ENCODE results near the gene SPON1. TPM values are rescaled to one million over a fixed set of nuclear protein-coding genes. Genes with fewer than 3 reads are reported as not detected.

Gene SPON1
- total and polyA plus RNA-seq, 12 donors = 2.7 to 116 (median 34.4) TPM

DNA sequence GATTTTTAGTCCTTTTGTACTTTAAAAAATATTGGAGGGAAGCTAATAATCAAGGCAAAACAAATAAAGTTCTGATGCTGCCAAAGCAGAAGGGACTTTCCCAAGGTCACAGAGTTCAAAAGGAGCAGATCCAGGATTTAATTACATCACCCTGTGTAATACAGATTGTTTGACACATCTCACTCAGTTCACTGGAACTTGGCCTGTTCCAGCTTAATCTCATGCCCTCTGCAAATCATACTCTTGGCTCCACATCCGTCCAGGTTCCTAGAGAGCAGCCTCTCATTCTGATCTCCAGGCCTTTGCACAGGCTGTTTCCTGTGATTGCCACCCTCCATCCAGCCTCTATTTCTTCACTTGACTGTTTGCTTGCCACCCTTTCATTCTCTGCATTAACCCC lies 151.7 kb downstream of the SPON1 start:
- no peak for DNase-seq

DNA sequence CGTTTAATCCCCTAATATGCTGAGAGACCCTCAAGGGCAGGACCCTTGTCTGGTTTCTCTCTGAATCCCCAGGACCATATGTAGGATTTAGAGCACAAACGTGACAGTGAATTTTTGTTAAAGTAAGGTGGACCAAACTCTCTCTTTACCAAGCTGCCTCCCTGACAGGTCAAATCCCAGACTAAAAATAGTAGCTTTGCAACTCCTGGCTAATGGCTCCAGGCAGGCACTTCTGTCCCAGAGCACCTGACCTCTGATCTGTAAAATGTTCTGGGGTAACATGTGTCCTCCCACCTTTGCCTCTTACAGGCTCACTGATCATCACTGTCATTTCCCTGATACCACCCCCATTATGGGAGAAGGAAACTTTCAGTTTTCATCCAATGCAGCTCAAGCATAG lies 152.3 kb downstream of the SPON1 start:
- H3K4me3 ChIP-seq = no peak overlapping the region
- H3K4me1 ChIP-seq (replicated peaks in 1 of 2) = no peaks in the 10 kb centered on the region
- TF ChIP-seq, protein P1, sequence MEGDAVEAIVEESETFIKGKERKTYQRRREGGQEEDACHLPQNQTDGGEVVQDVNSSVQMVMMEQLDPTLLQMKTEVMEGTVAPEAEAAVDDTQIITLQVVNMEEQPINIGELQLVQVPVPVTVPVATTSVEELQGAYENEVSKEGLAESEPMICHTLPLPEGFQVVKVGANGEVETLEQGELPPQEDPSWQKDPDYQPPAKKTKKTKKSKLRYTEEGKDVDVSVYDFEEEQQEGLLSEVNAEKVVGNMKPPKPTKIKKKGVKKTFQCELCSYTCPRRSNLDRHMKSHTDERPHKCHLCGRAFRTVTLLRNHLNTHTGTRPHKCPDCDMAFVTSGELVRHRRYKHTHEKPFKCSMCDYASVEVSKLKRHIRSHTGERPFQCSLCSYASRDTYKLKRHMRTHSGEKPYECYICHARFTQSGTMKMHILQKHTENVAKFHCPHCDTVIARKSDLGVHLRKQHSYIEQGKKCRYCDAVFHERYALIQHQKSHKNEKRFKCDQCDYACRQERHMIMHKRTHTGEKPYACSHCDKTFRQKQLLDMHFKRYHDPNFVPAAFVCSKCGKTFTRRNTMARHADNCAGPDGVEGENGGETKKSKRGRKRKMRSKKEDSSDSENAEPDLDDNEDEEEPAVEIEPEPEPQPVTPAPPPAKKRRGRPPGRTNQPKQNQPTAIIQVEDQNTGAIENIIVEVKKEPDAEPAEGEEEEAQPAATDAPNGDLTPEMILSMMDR (IDR thresholded peaks at IDR 0.05) = no peak
- DNase-seq = no peak
- H3K9me3 ChIP-seq (replicated peaks in 1 of 3) = no peaks in the 10 kb centered on the region
- no peaks in the 10 kb centered on the region for H3K36me3 ChIP-seq (replicated peaks in 1 of 2)
- H3K27me3 ChIP-seq = no peaks in the 10 kb centered on the region
- intact Hi-C loops (cut with DNase I) = no loop called here
- H3K27ac ChIP-seq = no peak overlapping the region
- WGBS, 4 donors = 67 to 85% (median 73%) methylated on average over 2 of the region's 2 CpGs

More for the DNA sequence above, 151.7 kb downstream of the SPON1 start:
- Histone ChIP-seq H3K4me3 (no peak overlapping the region), H3K27me3 (no peaks in the 10 kb centered on the region), H3K4me1 (replicated peaks in 1 of 2) (peaks cover 0 to 2% of the 10 kb centered on the region in 2 donors), H3K36me3 (replicated peaks in 1 of 2) (no peaks in the 10 kb centered on the region), H3K27ac (no peak overlapping the region), H3K9me3 (replicated peaks in 1 of 3) (no peaks in the 10 kb centered on the region)
- WGBS, 4 donors = 9 to 38% (median 24%) methylated on average over 1 of the region's 1 CpG
- TF ChIP-seq, protein P1 (IDR thresholded peaks at IDR 0.05) = no peak
- TF ChIP-seq POLR2A (IDR thresholded peaks at IDR 0.05) = no peak
- intact Hi-C loops (cut with DNase I) = no loop called here

- H3K4me1 ChIP-seq (replicated peaks in 1 of 2) = no peaks in the 10 kb centered on the region
- 63 to 84% (median 78%) methylated on average over 1 of the region's 1 CpG for WGBS, 4 donors
- DNase-seq = no peak
- no peaks in the 10 kb centered on the region for H3K27me3 ChIP-seq
- no peaks in the 10 kb centered on the region for H3K9me3 ChIP-seq (replicated peaks in 1 of 3)
- intact Hi-C loops (cut with DNase I) = no loop called here
- TF ChIP-seq POLR2A (IDR thresholded peaks at IDR 0.05) = no peak
- TF ChIP-seq, protein P1 (IDR thresholded peaks at IDR 0.05) = no peak
- no peak overlapping the region for H3K27ac ChIP-seq
- no peaks in the 10 kb centered on the region for H3K36me3 ChIP-seq (replicated peaks in 1 of 2)
- H3K4me3 ChIP-seq = no peak overlapping the region
These were observed 155.1 kb downstream of the SPON1 start for GRCh38 chr11:14117632-14118031.

DNA sequence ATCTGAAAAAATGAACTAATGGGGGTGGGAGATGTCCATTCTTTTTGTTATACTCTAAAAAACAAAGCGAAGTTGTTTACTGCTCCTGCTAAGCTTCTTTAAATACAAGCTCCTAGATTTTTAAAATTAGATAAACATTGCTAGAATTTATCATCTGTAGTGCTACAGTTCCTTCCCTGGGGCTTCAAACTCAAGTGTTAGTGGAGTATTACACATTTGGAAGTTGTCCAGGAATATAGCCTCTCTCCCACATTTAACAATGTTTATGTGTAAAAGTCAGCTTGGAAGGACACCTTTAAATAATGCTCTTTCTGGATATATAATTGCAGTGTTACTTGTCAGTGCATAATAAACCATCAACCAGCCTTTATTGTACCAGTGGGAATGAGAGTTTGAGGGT lies 155.5 kb downstream of the SPON1 start:
- H3K9me3 ChIP-seq (replicated peaks in 1 of 3) = no peaks in the 10 kb centered on the region
- WGBS, 4 donors = 0 to 83% (median 0%) methylated on average over 1 of the region's 1 CpG
- intact Hi-C loops (cut with DNase I) = no loop called here

More for the DNA sequence above, 155.5 kb downstream of the SPON1 start:
- no peak overlapping the region for H3K4me3 ChIP-seq
- no peaks in the 10 kb centered on the region for H3K27me3 ChIP-seq
- H3K4me1 ChIP-seq (replicated peaks in 1 of 2) = no peaks in the 10 kb centered on the region
- H3K27ac ChIP-seq = no peak overlapping the region
- no peak for DNase-seq
- TF ChIP-seq POLR2A (IDR thresholded peaks at IDR 0.05) = no peak
- TF ChIP-seq, protein P1 (IDR thresholded peaks at IDR 0.05) = no peak
- H3K36me3 ChIP-seq (replicated peaks in 1 of 2) = no peaks in the 10 kb centered on the region
